Measurements from ENCODE around the gene CCDC61. TPM values are rescaled to one million over a fixed set of nuclear protein-coding genes. Genes with fewer than 3 reads are reported as not detected.
A peak's percentile ranks its signal among the peaks of the same experiment; 100 is the strongest.

The CCDC61 gene
- total RNA-seq, 2 experiments from 2014 or later: 4.9 to 6.6 TPM

- H3K4me3 Mint-ChIP-seq: no peak overlapping the region
These were observed 1.7 kb downstream of the CCDC61 start for GRCh38 chr19:45996933-45997332.

GRCh38 chr19:45998834-45999233 is 3.6 kb downstream of the CCDC61 start:
- H3K27me3 Mint-ChIP-seq: no peaks in the 10 kb centered on the region
- H3K27ac ChIP-seq (ENCODE audit: low read depth in 1 of 2, low read length in 2 of 2): no peak overlapping the region
- no peak overlapping the region for H3K27ac Mint-ChIP-seq
- ATAC-seq (ENCODE audit: poor library complexity): no peak
- H3K4me3 Mint-ChIP-seq: no peak overlapping the region
- peaks cover 31% of the 10 kb centered on the region for H3K4me1 Mint-ChIP-seq (ENCODE audit: low read depth)
- TF ChIP-seq CTCF (IDR thresholded peaks at IDR 0.05): no peak
- peaks cover 4% of the 10 kb centered on the region for H3K36me3 ChIP-seq (ENCODE audit: insufficient read depth, low read length)
- no peak for DNase-seq
- no peak overlapping the region for H3K4me3 ChIP-seq (ENCODE audit: low read length)
- ChIA-PET POLR2A (no interaction called here), CTCF (no interaction called here)
- intact Hi-C loops (cut with DNase I, micrococcal nuclease): loop anchor here (5.0 to 10.0 kb wide), 5 partner anchors 97 to 914 kb away; partner anchors contain the start of genes DMWD (in 1 of the 2), IRF2BP1 (in 1 of the 2) and MYPOP (in 1 of the 2)
- H3K9me3 ChIP-seq (ENCODE audit: control insufficient read depth in 1 of 2, insufficient read depth in 1 of 2, low read length in 2 of 2): no peaks in the 10 kb centered on the region
- peaks cover 38% of the 10 kb centered on the region for H3K4me1 ChIP-seq (ENCODE audit: insufficient read depth, low read length)
- H3K27me3 ChIP-seq (ENCODE audit: control insufficient read depth in 1 of 2, insufficient read depth in 2 of 2, low read length in 2 of 2): peaks cover 0 to 2% of the 10 kb centered on the region in 2 experiments
- peaks cover 17% of the 10 kb centered on the region for H3K36me3 Mint-ChIP-seq (ENCODE audit: low read depth)
- no peaks in the 10 kb centered on the region for H3K9me3 Mint-ChIP-seq

More at GRCh38 chr19:45996933-45997332, 1.7 kb downstream of the CCDC61 start:
- H3K27ac ChIP-seq (ENCODE audit: low read depth in 1 of 2, low read length in 2 of 2): no peak overlapping the region
- H3K4me3 ChIP-seq (ENCODE audit: low read length): no peak overlapping the region
- peaks cover 13% of the 10 kb centered on the region for H3K36me3 Mint-ChIP-seq (ENCODE audit: low read depth)
- no peak overlapping the region for H3K27ac Mint-ChIP-seq
- ChIA-PET CTCF (no interaction called here), POLR2A (no interaction called here)
- H3K9me3 ChIP-seq (ENCODE audit: control insufficient read depth in 1 of 2, insufficient read depth in 1 of 2, low read length in 2 of 2): no peaks in the 10 kb centered on the region
- no peak for ATAC-seq (ENCODE audit: poor library complexity)
- no peaks in the 10 kb centered on the region for H3K27me3 Mint-ChIP-seq
- H3K9me3 Mint-ChIP-seq: no peaks in the 10 kb centered on the region
- peaks cover 38% of the 10 kb centered on the region for H3K4me1 ChIP-seq (ENCODE audit: insufficient read depth, low read length)
- TF ChIP-seq CTCF (IDR thresholded peaks at IDR 0.05): no peak
- intact Hi-C loops (cut with DNase I, micrococcal nuclease): loop anchor here (2.0 to 10.0 kb wide), 7 partner anchors 20 to 912 kb away; partner anchors contain the start of genes DMWD (in 1 of the 2), IRF2BP1 (in 1 of the 2) and MYPOP (in 1 of the 2)
- H3K4me1 Mint-ChIP-seq (ENCODE audit: low read depth): peaks cover 31% of the 10 kb centered on the region
- H3K27me3 ChIP-seq (ENCODE audit: control insufficient read depth in 1 of 2, insufficient read depth in 2 of 2, low read length in 2 of 2): peaks cover 0 to 2% of the 10 kb centered on the region in 2 experiments
- peaks cover 4% of the 10 kb centered on the region for H3K36me3 ChIP-seq (ENCODE audit: insufficient read depth, low read length)
- DNase-seq: no peak

GRCh38 chr19:45999653-46000121 is 4.4 kb downstream of the CCDC61 start:
- Mint-ChIP-seq H3K27ac (no peak overlapping the region), H3K27me3 (no peaks in the 10 kb centered on the region)

More at GRCh38 chr19:45999653-46000121, 4.4 kb downstream of the CCDC61 start:
- intact Hi-C loops (cut with DNase I, micrococcal nuclease): loop anchor here (5.0 to 10.0 kb wide), 5 partner anchors 97 to 915 kb away; partner anchors contain the start of genes DMWD (in 1 of the 2), IRF2BP1 (in 1 of the 2) and MYPOP (in 1 of the 2)
- Histone ChIP-seq H3K9me3 (ENCODE audit: control insufficient read depth in 1 of 2, insufficient read depth in 1 of 2, low read length in 2 of 2) (no peaks in the 10 kb centered on the region), H3K4me1 (ENCODE audit: insufficient read depth, low read length) (peaks cover 36% of the 10 kb centered on the region), H3K36me3 (ENCODE audit: insufficient read depth, low read length) (peaks cover 4% of the 10 kb centered on the region), H3K27ac (ENCODE audit: low read depth in 1 of 2, low read length in 2 of 2) (no peak overlapping the region), H3K27me3 (ENCODE audit: control insufficient read depth in 1 of 2, insufficient read depth in 2 of 2, low read length in 2 of 2) (peaks cover 0 to 2% of the 10 kb centered on the region in 2 experiments), H3K4me3 (ENCODE audit: low read length) (no peak overlapping the region)
- ATAC-seq (ENCODE audit: poor library complexity): no peak
- Mint-ChIP-seq H3K9me3 (no peaks in the 10 kb centered on the region), H3K4me1 (ENCODE audit: low read depth) (peaks cover 31% of the 10 kb centered on the region), H3K36me3 (ENCODE audit: low read depth) (peaks cover 17% of the 10 kb centered on the region), H3K4me3 (peak overlapping the region; percentile 32)
- ChIA-PET POLR2A (no interaction called here), CTCF (no interaction called here)
- no peak for TF ChIP-seq CTCF (IDR thresholded peaks at IDR 0.05)
- peak in 4 of 14 experiments; percentile 14 to 60 (median 34) for DNase-seq
